ENCODE data around the gene TSPAN14.

The TSPAN14 gene

GRCh38 chr10:80493522-80494051, 39.5 kb downstream of the TSPAN14 start:
- DNase-seq (ENCODE audit: low spot score) = no peak
- TF ChIP-seq, protein P1, sequence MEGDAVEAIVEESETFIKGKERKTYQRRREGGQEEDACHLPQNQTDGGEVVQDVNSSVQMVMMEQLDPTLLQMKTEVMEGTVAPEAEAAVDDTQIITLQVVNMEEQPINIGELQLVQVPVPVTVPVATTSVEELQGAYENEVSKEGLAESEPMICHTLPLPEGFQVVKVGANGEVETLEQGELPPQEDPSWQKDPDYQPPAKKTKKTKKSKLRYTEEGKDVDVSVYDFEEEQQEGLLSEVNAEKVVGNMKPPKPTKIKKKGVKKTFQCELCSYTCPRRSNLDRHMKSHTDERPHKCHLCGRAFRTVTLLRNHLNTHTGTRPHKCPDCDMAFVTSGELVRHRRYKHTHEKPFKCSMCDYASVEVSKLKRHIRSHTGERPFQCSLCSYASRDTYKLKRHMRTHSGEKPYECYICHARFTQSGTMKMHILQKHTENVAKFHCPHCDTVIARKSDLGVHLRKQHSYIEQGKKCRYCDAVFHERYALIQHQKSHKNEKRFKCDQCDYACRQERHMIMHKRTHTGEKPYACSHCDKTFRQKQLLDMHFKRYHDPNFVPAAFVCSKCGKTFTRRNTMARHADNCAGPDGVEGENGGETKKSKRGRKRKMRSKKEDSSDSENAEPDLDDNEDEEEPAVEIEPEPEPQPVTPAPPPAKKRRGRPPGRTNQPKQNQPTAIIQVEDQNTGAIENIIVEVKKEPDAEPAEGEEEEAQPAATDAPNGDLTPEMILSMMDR (IDR thresholded peaks at IDR 0.05; ENCODE audit: extremely low read depth, insufficient read depth, missing control alignments) = no peak
- in situ Hi-C loops (cut with MboI; ENCODE audit: low pct_unique_long_range_greater_than_20kb, low sequenced_read_pairs, unreplicated experiment) = no loop called here

DNA sequence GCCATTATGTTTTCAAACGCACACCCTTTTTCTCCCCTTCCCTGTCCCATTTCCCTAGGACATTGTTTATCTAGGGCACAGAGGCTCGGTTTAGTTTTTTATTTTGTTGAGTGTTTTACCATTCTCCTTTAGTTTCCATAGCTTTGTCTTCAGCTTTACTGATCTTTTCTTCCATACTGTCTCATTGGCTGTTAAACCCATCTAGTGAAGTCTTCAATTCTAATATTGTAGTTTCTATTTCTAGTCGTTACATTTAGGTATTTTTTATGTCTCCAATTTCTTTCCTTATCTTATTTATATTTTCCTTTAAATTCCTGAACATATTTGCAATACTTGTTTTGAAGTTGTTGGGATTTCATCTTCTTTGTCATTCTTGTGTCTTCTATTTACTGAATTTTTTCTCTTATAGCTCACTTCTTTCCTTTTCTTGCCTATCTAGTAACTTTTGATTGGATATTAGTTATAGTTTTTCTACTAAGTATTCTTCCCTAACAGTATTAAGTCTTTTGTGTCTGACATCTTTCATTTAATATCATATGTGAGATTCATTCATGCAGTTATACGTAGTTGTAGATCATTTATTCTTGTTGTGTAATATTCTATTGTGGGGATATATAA, 42.6 kb downstream of the TSPAN14 start:
- in situ Hi-C loops (cut with MboI; ENCODE audit: low pct_unique_long_range_greater_than_20kb, low sequenced_read_pairs, unreplicated experiment) = no loop called here
- no peak for DNase-seq (ENCODE audit: low spot score)
- TF ChIP-seq, protein P1 (IDR thresholded peaks at IDR 0.05; ENCODE audit: extremely low read depth, insufficient read depth, missing control alignments) = no peak

GRCh38 chr10:80497187-80498077, 43.3 kb downstream of the TSPAN14 start:
- TF ChIP-seq, protein P1 (IDR thresholded peaks at IDR 0.05; ENCODE audit: extremely low read depth, insufficient read depth, missing control alignments) = no peak
- DNase-seq (ENCODE audit: low spot score) = no peak
- in situ Hi-C loops (cut with MboI; ENCODE audit: low pct_unique_long_range_greater_than_20kb, low sequenced_read_pairs, unreplicated experiment) = no loop called here

DNA sequence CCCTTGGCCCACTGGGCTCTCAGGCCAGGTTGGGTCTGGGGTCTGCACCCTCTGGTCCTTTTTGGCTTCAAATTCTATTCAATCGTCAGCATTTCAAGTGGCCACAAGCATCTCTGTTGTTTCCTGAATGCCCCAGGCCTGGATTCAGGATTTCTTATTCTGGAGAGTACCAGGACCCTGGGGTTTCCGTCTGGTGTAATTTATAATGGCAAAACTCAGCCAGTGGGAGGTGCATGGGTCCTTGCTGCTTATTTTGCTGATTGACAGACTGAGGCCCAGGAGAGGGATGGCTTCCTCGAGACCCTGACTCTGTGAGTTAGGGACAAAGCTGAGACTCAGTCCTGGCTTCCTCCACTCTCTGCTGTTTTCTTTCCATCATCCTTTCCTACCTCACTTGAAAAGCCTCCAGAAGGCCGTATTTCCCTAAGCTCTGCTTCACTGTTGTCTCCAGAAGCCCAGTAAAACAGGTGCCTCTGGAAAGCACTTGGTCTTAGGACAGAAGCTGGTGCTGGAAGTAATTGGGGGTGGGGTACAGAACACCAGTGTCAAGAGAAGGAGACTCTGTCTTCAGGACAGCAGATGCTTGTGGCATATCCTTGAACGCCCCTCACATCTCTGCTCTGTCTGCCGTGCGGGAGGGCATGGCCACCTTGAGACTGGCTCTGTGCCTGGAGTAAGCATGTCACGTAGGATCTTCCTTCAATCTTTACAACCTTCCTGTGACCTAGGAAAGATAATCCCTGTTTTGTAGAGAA, 44.1 kb downstream of the TSPAN14 start:
- TF ChIP-seq, protein P1 (IDR thresholded peaks at IDR 0.05; ENCODE audit: extremely low read depth, insufficient read depth, missing control alignments) = no peak
- no peak for DNase-seq (ENCODE audit: low spot score)
- in situ Hi-C loops (cut with MboI; ENCODE audit: low pct_unique_long_range_greater_than_20kb, low sequenced_read_pairs, unreplicated experiment) = no loop called here

DNA sequence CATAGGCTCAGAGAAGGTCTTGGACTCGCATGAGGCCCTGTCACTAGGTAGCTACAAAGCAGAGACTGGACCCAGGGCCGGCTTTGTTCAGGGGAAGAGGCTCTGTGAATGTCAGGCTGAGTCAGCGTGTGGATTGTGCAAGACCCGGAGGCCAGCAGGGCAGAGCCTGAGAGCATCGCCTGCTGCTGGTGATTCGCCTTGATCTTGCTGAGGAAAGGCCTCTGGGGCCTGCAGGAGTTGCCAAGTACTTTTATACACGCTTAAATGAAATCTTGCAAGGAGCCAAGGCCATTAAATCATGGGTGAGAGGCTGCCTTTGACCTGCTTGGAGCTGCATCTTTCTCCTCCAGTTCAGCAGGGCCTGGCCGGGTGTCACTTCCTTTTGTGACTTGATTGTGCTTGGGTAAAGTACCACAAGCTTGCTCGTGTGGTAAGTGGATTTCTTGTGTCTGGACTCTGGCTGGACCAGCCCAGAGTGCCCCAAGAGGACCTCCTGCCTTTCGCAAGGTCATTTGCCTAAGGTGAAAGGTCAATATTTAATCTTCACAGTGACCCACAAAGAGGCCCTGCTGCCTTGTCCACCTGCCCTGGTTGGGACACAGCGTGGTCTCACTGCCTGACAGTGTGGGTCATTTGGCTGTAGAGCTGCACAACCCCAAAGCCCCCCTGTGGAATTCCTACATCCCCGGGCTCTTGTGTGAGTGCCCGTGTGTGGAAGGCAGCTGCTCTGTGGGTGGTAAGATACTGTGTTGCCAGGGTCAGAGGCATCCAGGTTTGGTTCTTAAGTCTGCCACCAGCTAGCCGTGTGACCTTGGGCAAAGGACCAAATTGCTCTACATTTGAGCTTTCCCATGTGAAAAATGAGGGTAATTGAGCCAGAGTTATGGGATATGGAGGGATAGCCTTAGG, 45.0 kb downstream of the TSPAN14 start:
- in situ Hi-C loops (cut with MboI; ENCODE audit: low pct_unique_long_range_greater_than_20kb, low sequenced_read_pairs, unreplicated experiment) = no loop called here
- DNase-seq (ENCODE audit: low spot score) = no peak
- TF ChIP-seq, protein P1 (IDR thresholded peaks at IDR 0.05; ENCODE audit: extremely low read depth, insufficient read depth, missing control alignments) = no peak
